ENCODE measurements around the gene ANO3. TPM values are rescaled to one million over a fixed set of nuclear protein-coding genes. Genes with fewer than 3 reads are reported as not detected.
A peak's percentile ranks its signal among the peaks of the same experiment; 100 is the strongest.

Gene ANO3
- total and polyA plus RNA-seq, 2 experiments from 2014 or later, result not detected

DNA sequence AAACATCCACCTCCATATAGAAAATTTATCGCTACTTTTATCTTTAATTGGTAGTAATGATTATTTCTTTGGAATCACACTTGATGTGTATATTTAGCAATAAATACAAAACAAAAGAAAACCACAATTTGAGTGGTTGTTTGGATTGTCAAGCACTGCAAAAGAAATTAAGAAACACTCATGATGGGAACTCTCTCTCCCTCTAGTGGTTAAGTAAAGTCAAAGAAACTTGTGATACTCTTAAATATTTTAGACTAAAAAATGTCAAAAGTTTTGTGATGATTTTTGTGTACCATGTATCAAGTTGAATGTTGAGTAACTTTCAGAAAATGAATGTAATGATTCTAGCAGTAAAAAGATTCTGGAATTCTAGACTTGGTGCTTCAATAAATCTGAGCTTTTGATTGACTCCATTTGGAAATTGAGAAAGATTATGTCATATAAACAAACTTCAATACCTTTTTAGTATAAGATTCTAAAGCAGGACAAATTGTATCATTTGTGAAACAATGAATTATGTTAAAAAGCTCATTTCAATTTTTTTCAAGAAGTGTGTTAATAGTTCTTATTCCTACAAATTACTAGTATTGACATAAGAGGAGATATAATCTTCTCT, 219.4 kb downstream of the ANO3 start:
- no peaks in the 10 kb centered on the region for H3K36me3 Mint-ChIP-seq (ENCODE audit: low read depth)
- H3K27me3 ChIP-seq (ENCODE audit: insufficient read depth), result no peaks in the 10 kb centered on the region
- H4K20me1 ChIP-seq (replicated peaks; ENCODE audit: insufficient read depth), result no peaks in the 10 kb centered on the region

GRCh38 chr11:26553182-26553581, 221.3 kb downstream of the ANO3 start:
- no peak for DNase-seq (ENCODE audit: low spot score)
- no peak; the same call in 2 of the 3 replicates for ATAC-seq

More for the DNA sequence above, 219.4 kb downstream of the ANO3 start:
- Histone ChIP-seq H3K79me2 (replicated peaks; ENCODE audit: insufficient read depth) (no peaks in the 10 kb centered on the region), H3K36me3 (ENCODE audit: insufficient read depth) (no peaks in the 10 kb centered on the region), H3K9me2 (ENCODE audit: insufficient read depth) (no peaks in the 10 kb centered on the region), H3F3A (replicated peaks; ENCODE audit: low read depth) (no peaks in the 10 kb centered on the region), H3K4me2 (no peak overlapping the region), H2AFZ (no peak overlapping the region), H3K27ac (ENCODE audit: low read depth) (no peak overlapping the region), H3K4me1 (ENCODE audit: insufficient read depth) (no peaks in the 10 kb centered on the region), H3K4me3 (no peak overlapping the region)
- Mint-ChIP-seq H3K9me3 (no peaks in the 10 kb centered on the region), H3K27me3 (ENCODE audit: insufficient read depth, low read depth, poor library complexity) (no peaks in the 10 kb centered on the region), H3K4me3 (no peak overlapping the region), H3K4me1 (peaks cover 3% of the 10 kb centered on the region; the same call in 2 of the 3 replicates), H3K27ac (no peak overlapping the region)
- TF ChIP-seq NANOG (IDR thresholded peaks at IDR 0.05; ENCODE audit: borderline replicate concordance), result no peak
- peak in 1 of 2 experiments; percentile 61; a peak in 3 of 4 replicates for TF ChIP-seq CTCF (conservative IDR thresholded peaks at IDR 0.05; ENCODE audit: low read depth in 2 of 2)
- DNase-seq (ENCODE audit: low spot score), result no peak
- ATAC-seq, result no peak

More at GRCh38 chr11:26553182-26553581, 221.3 kb downstream of the ANO3 start:
- no peaks in the 10 kb centered on the region for H3K9me2 ChIP-seq (ENCODE audit: insufficient read depth)
- no peaks in the 10 kb centered on the region for H3K27me3 ChIP-seq (ENCODE audit: insufficient read depth)
- TF ChIP-seq STAT1 (IDR thresholded peaks at IDR 0.05; ENCODE audit: unreplicated experiment) (no peak), CTCF (conservative IDR thresholded peaks at IDR 0.05; ENCODE audit: low read depth in 2 of 2) (no peak)
- H3K4me1 ChIP-seq (ENCODE audit: insufficient read depth), result no peaks in the 10 kb centered on the region
- no peaks in the 10 kb centered on the region for H3K9me3 Mint-ChIP-seq
- no peaks in the 10 kb centered on the region for H3K27me3 Mint-ChIP-seq (ENCODE audit: insufficient read depth, low read depth, poor library complexity)
- H3K4me3 Mint-ChIP-seq, result no peak overlapping the region
- no peaks in the 10 kb centered on the region for H3K36me3 ChIP-seq (ENCODE audit: insufficient read depth)
- no peak overlapping the region for H3K27ac Mint-ChIP-seq
- no peaks in the 10 kb centered on the region for H4K20me1 ChIP-seq (replicated peaks; ENCODE audit: insufficient read depth)
- no peak overlapping the region for H3K27ac ChIP-seq (ENCODE audit: low read depth)
- no peaks in the 10 kb centered on the region for H3K36me3 Mint-ChIP-seq (ENCODE audit: low read depth)
- H3K79me2 ChIP-seq (replicated peaks; ENCODE audit: insufficient read depth), result no peaks in the 10 kb centered on the region
- H2AFZ ChIP-seq, result no peak overlapping the region
- no peak overlapping the region for H3K4me2 ChIP-seq
- H3K4me3 ChIP-seq, result no peak overlapping the region
- H3F3A ChIP-seq (replicated peaks; ENCODE audit: low read depth), result no peaks in the 10 kb centered on the region
- H3K4me1 Mint-ChIP-seq, result peaks cover 3% of the 10 kb centered on the region; the same call in 2 of the 3 replicates

Data from GM23338 (cell line).